Epidermal melanocyte (primary cell): ENCODE measurements around the gene FGF1.
"Not testable (repeated sequence)": the region's sequence is repeated elsewhere in the genome, so short reads cannot be mapped to it uniquely, and the experiment has no call there.

Source experiments
- DNase-seq: peaks from one replicate; pipeline ENCODE4 v3.0.0; 2011; ENCODE audit warnings: low spot score; ENCODE audit not compliant: insufficient read length

Gene FGF1

GRCh38 chr5:142671266-142671665, 14.6 kb downstream of the FGF1 start:
- DNase-seq, result no peak

GRCh38 chr5:142670804-142671203, 15.1 kb downstream of the FGF1 start:
- DNase-seq, result no peak

GRCh38 chr5:142669477-142669876, 16.4 kb downstream of the FGF1 start:
- no peak for DNase-seq

GRCh38 chr5:142668336-142668735, 17.6 kb downstream of the FGF1 start:
- no peak for DNase-seq

- DNase-seq, result no peak
Observed at GRCh38 chr5:142667831-142668230, 18.1 kb downstream of the FGF1 start.

GRCh38 chr5:142664636-142665035, 21.3 kb downstream of the FGF1 start:
- DNase-seq, result no peak

- DNase-seq, result no peak
Observed at GRCh38 chr5:142664067-142664466, 21.8 kb downstream of the FGF1 start.

- no peak for DNase-seq
Observed at GRCh38 chr5:142663246-142663645, 22.6 kb downstream of the FGF1 start.

GRCh38 chr5:142661957-142662356, 23.9 kb downstream of the FGF1 start:
- no peak for DNase-seq

GRCh38 chr5:142661143-142661542, 24.7 kb downstream of the FGF1 start:
- DNase-seq, result no peak

- no peak for DNase-seq
Observed at GRCh38 chr5:142660731-142661130, 25.2 kb downstream of the FGF1 start.

- no peak for DNase-seq
Observed at GRCh38 chr5:142660196-142660595, 25.7 kb downstream of the FGF1 start.

GRCh38 chr5:142659405-142659804, 26.5 kb downstream of the FGF1 start:
- no peak for DNase-seq

- DNase-seq, result no peak
Observed at GRCh38 chr5:142658278-142658677, 27.6 kb downstream of the FGF1 start.

GRCh38 chr5:142657446-142657845, 28.4 kb downstream of the FGF1 start:
- no peak for DNase-seq

- peak; percentile 85 for DNase-seq
Observed at GRCh38 chr5:142655339-142656267, 30.3 kb downstream of the FGF1 start.

- no peak for DNase-seq
Observed at GRCh38 chr5:142654578-142655058, 31.3 kb downstream of the FGF1 start.

GRCh38 chr5:142653321-142653720, 32.6 kb downstream of the FGF1 start:
- DNase-seq, result no peak

GRCh38 chr5:142652563-142652962, 33.3 kb downstream of the FGF1 start:
- DNase-seq, result no peak

GRCh38 chr5:142650881-142651280, 35.0 kb downstream of the FGF1 start:
- no peak for DNase-seq

- DNase-seq, result no peak
Observed at GRCh38 chr5:142650060-142650459, 35.8 kb downstream of the FGF1 start.

- DNase-seq, result not testable (repeated sequence)
Observed at GRCh38 chr5:142648108-142648507, 37.8 kb downstream of the FGF1 start.

- no peak for DNase-seq
Observed at GRCh38 chr5:142645456-142645855, 40.4 kb downstream of the FGF1 start.
